ENCODE measurements around the gene NAA35.
"Not testable (repeated sequence)": the region's sequence is repeated elsewhere in the genome, so short reads cannot be mapped to it uniquely, and the experiment has no call there.

Gene NAA35

DNA sequence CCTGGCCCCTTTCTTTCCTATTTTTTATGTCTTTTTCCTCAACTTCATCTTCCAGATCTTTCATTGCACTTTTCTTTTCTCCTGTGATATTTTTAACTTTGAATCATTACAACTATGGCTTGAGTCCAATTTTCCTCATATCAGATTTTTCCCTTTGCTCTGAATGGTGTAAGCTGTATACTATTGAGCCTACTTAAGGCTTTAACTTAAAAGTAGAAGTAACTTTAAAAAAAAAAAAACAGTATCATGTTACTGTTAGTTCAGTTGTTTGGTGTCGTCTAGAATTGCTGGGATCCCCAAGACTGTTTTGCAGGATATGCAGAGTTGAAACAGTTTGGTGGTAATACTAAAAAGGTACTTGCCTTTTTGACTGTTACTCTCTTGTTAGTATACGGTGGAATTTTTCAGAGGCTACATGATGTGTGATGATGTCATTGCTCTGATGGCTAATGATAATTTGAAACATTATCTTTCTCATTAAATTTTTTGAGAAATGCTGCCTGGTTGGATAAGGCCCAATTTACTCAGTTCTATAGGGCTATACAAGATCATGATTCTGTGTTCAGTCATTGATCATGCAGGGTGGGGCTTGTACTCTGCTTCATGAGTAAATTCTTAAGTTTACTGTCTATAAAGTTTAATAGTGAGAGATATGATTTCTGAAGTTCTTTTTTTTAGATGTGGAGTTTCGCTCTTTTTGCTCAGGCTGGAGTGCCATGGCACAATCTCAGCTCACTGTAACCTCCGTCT, 8.8 kb downstream of the NAA35 start:
- DNase-seq: no peak

DNA sequence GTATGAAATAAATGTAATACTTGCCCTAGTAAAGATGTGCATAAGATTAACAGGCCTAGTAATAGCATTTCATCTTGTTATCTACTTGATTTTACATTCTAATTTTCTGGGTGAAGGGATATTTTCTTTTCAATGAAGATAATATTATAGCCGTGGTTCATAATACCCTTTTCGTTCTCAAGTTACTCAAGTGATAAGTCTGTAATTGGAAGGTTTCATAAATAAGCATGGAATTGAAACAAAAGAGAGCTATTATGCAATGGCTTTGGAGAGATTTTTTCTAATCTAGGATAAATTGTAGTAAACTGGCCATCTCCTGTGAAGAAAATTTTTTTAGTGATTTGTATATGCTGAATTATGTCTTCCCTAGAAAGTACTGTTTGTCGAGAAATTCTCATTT, 19.0 kb downstream of the NAA35 start:
- no peak for DNase-seq

DNA sequence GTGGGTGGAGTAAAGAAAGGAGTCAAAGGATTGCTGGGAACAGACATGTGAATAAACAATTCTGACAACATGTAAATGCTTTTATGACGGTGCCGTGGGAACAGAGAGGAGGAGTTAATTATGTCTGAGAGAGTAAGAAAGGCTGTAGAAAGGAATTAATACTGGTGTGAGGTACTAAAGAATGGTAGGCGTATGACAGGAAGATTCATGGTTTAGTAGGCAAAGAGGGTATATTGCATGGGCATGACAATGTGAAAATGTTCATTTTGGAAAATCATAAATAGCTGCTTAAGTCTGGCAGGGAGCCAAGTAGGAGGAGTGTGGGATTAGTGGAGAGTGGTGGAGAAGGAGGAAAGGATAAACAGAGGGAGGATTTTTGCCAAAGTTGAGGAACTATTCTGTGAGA, 19.7 kb downstream of the NAA35 start:
- DNase-seq: no peak

DNA sequence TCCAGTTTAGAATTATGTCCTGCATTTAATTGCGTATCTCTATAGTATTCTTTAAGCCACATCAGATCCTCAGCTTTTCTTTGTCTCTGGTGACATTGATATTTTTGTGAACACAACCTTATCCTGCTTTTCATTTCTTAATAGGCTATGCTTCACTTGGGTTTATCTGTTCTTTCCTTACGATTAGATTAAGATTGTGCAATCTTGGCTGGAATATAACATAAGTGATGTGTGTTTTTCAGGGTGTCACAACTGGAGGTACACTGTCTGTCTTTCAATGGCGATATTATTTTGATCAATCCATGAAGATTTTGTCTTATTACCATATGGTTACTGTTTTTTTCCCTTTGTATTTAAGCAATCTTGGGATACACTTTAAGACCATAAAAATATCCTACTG, 23.6 kb downstream of the NAA35 start:
- DNase-seq: no peak

DNA sequence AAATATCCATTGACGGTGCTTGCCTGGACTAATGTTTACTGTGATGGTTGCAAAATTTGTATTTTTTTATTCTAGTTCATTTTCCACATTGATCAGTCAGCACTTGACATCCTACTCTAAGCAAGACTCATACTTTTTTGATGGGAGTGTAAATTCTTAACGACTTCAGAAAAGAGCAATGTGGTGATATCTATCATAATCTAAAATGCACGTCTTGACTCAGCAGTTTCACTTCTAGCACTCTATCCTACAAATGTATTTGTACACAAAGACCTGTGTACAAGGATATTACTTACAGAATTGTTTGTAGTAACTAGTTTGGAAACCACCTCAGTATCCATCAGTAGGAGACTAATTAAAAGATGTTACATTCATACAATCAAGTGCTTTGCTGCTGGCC, 24.0 kb downstream of the NAA35 start:
- DNase-seq: no peak

DNA sequence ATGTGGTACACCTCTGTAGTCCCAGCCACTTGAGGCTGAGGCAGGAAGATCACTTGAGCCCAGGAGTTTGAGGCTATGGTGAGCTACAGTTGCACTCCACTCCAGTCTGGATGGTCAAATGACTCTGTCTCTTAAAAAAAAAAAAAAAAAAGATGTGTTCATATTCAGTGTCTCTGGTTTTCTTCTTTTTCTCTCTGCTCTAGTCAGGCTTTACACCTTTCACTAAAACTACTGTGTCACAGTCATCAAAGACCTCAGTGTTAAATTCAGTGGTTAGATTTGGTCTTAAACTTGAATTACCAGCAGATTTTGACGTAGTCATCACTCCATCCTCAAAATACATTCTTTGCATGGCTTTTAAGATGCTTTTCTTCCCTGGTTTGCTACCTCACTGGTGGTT, 28.8 kb downstream of the NAA35 start:
- no peak for DNase-seq

DNA sequence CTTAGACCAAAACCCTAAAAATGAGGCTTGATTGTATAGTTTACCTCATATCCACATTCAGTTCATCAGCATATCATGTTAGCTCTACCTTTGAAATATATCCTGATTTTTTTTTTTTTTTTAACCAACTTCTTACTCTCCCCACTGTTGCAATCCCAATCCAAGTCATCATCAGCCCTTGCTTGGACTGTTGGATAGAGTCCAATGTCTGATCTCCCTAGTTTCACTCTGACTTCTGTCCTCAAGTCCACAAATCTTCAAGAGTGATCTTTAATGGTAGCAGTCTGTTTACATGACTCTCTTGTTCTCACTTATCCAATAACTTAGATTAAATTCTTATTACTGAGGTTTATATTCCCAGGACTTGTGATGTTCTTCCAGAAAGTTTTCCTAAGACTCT, 30.8 kb downstream of the NAA35 start:
- DNase-seq: no peak

DNA sequence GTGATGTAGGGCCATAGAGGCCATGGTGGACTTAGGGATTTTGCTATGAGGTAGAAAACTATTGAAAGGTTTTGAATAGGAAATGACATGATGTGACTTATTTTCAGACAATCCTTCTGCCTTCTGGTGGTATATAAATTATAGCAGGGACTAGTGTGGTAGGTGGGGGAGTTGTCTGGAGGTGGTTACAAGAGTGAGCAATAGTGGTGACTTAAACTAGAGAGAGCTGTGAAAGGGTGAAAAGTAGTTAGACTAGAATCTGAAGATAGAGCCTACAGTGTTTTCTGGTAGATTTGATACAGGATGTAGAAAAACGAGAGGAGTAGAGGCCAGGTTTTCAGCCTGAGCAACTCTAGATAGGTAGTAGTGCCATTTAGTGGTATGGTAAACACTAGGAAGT, 32.3 kb downstream of the NAA35 start:
- DNase-seq: no peak

DNA sequence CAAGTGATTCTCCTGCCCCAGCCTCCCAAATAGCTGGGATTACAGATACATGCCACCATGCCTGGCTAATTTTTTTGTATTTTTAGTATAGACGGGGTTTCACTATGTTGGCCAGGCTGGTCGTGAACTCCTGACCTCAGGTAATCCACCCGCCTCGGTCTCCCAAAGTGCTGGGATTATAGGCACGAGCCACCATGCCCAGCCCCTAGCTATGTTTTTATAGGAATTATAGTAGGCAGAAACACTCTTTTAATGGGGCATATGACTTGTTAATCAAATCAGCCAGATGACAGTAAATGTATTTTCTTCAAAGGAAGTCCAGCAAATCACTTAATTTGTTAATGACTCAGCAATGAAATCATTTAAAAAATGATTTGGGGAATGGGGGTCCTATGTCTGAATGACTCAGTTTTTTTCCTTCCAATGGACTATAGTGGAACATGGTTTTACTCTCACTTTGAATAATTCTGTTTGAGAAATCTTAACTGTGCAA, 33.2 kb downstream of the NAA35 start:
- not testable (repeated sequence) for DNase-seq

DNA sequence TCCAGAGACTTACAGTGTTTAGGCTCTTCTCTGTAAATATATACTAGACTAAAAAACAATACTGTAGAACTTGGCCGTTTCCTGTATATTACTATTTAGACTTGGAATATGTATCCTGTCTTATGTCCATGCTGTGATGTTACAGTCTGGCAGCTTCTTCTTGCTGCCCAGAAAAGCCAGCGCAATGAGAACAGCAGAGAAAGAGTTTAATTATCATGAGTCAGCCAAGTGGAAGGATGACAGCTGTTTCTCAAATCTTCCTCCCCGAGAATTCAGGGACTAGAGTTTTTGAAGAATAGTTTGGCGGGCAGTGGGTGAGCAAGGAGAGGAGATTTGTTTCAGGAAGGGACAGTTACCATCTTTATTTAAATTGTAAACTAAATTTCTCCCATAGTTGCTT, 37.5 kb downstream of the NAA35 start:
- DNase-seq: peak; percentile 1

DNA sequence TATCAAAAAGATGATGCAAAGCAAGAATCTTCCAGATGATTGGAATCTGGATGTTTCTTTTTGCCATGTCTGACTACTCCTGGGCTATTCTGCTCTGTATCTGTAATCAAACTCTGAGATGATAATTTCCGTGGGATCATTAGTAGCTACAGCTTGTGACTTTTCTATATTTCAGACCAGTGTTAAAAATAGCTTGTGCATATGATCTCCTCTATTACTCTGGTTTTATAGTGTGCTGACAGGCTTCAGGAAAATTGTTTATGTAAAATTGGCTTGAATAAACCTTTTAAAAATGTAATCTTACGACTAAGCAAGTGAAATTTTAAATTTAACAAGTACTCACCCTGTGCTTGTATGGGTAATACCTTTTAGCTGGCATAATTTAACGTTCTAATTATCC, 40.4 kb downstream of the NAA35 start:
- no peak for DNase-seq

DNA sequence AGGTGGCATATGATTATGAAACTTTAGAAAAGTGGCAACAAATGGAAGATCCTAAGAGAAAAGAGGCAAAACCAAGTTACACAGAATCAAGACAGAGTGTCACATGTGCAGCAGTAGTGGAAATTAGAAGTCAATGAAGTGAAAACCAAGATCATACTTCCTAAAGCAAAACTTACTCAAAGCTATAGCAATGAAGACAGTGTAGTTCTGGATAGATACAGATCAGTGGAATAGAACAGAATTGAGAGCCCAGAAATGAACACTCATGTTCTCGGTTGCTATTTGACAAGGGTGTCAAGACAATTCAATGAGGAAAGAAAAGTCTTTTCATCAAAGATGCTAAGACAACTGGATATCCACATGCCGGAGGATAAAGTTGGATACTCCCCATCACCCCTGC, 43.5 kb downstream of the NAA35 start:
- no peak for DNase-seq

DNA sequence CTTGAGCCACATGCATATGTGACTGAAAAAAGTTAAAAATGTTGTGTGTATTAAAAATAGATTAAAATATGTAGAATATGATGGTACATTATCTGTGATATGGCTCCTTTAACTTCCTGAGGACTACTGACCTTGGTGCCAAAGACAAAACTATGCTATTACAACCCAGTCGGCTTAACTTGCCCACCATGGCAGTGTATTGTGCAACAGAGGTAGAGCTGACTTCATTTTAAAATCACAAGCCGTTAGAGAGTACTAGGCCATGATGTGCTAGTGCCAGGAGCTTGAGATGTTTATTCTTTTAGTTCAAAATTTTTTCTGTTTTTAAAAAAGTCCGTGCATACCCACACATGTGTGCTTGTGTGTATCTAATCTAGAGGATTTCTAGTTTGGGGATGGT, 46.3 kb downstream of the NAA35 start:
- no peak for DNase-seq

DNA sequence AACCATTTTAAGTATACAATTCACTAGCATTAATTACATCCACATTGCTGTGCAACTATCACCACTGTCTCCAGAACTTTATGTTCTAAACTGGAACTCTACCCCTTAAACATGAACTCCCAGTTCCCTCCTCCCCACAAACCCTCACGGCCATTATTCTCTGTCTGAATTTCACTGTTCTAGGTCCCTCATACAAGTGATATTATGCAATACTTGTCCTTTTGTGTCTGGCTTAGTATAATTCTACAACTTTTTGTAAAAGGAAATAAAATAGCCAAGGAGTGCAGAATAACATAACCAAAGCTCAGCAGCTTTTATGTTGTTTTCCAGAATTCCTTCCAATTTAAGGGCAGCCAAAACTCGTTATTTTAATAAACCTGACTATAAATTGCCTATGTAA, 53.2 kb downstream of the NAA35 start:
- no peak for DNase-seq

DNA sequence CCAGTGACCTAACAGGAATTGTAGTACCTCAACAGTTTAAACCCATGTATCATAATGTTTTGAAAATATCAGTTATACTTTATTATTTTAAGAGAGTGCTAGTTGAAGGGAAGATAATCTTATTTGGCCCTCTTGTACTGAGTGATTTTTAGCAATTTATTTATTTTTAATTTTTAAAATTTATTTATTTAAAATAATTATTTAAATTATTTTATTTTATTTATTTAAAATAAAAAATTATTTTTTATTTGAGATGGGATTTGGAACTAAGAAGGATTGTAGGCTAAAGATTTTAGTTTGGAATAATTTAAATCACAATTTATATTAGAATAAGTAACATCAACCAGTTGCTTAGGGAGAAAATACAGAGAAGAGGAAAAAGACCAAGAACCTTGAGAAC, 54.2 kb downstream of the NAA35 start:
- DNase-seq: no peak

DNA sequence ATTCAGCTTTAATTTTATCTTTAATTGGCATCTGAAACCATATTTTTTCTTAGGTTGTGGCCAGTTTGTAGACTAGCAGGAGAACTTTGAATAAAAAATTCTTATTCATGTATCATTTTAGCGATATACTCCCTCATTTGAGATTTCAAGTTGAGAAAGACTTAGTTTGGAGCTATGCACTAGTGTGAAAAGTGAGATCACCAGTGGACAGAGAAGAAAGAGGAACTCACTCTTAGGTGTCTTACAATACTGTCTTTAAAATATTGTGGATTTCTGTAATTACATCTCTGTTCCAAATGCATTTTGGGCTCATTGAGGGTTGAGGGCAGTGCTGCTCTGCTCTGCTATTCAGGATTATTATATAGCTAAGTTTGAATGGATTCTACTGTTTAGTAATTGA, 54.7 kb downstream of the NAA35 start:
- no peak for DNase-seq

DNA sequence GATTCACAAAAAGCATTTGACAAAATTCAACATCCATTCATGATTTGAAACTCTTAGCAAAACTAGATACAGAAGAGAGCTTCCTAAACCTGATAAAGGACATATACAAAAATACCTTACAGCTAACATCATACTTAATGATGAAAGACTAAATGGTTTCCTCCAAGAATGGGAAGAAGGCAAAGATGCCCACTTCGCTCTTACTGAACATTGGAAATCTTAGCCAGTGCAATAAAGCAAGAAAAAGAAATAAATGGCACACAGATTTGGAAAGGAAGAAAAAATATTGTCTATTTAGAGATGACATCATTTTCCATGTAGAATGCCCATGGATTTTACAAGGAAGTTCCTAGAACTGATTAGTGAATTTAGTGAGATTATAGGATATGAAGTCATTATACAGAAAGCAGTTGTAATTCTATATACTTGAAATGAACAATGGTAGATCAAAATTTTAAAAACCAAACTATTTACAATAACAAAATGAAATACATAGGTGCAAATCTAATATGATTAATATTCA, 64.4 kb downstream of the NAA35 start:
- no peak for DNase-seq

DNA sequence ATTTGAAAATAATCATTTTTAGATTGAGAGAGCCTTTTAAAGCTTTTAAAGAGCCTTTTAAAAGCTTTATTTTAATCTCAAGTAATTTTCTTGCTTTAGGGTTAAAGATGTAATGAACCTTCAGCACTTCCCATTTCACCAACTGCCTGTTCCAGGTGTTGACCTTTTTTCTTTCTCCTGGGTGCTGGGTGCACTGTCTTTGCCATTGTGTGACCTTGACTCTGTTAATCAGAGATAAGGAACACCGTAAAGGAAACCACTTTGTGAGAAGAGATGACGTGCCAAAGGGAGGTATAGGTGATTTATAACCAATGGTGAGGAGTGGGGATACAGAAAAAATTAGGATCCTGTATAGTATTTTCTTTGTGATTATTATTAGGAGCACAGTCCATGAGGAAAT, 68.2 kb downstream of the NAA35 start:
- no peak for DNase-seq

DNA sequence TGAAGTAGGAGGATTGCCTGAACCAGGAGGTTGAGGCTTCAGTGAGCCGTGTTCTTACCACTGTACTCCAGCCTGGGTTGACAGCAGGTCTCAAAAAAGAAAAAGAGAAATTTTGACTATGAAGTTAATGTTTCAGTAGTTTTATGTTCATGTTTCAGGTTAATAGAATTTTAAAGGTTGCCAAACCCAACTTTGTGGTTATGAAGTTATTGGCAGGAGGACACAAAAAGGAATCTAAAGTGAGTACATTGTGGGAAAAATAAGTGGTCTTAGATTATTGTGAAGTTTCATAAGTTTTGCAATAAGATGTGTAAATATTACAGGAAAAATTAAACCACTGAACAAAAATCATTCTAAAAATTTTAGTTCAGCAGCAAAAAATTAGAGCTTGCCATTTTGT, 79.8 kb downstream of the NAA35 start:
- peak; percentile 18 for DNase-seq

DNA sequence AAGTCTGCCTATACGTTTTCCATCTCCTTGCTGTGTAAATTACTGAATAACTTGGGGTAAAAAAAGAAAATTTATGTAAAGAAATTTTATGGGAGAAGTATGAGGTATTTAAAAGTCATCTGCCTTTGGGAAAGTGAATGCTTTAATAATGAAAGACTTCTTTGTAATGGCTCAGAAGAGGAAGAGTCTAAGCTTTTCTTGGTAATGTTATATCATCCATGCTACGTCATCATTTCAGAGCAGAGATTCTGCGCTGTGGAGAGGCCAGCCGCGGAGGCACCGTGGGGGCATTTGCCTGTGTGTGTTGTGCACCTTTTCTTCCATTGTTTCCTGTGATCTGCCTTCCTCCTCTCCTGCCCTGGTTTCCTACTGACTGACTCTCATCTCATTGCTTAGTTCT, 80.2 kb downstream of the NAA35 start:
- DNase-seq: no peak

DNA sequence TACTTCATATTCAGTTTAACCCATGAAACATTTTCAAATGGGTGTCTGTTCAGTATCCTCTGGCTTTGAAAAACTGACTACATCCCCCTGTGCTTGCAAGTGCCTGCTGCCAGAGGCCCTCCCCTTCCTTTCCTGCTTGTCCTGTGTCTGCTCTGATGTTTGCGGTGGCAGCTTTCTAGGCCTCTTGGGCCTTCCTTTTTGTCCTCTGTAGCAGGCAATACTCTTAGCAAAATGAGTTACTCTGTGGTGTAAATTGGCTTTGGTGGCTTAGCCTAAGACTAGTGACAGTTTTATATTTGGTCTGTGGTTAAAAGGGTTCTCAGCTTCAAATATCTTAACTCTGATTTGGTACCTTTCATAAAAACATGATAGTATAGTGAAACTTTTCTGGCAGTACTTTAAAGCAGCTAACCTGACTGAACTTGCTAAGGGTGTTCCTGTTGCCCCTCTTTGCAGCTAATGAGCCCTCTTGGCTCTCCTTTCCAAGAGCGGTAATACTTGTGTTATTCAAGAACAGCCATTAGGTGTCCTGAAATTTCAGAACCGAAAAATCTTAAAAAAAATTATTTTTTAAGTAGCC, 81.8 kb downstream of the NAA35 start:
- no peak for DNase-seq

DNA sequence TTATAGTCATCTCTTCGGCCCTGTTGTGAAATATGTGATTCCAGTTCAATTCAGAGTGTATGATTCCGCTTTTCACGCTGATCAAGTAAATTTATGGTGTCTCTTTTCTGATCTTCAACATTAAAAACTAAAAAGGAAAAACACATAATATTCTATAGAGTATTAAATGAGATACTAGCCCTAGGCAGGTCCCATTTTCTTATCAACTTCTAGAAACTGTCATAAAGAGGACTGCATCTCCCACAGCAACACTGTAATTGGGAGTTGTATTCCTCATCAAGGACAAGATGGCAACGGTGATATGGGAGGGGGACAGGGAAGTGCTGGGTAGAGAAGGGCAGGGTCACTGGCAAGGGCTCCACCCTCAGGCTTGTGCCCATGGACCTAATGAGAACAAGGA, 86.8 kb downstream of the NAA35 start:
- DNase-seq: no peak

DNA sequence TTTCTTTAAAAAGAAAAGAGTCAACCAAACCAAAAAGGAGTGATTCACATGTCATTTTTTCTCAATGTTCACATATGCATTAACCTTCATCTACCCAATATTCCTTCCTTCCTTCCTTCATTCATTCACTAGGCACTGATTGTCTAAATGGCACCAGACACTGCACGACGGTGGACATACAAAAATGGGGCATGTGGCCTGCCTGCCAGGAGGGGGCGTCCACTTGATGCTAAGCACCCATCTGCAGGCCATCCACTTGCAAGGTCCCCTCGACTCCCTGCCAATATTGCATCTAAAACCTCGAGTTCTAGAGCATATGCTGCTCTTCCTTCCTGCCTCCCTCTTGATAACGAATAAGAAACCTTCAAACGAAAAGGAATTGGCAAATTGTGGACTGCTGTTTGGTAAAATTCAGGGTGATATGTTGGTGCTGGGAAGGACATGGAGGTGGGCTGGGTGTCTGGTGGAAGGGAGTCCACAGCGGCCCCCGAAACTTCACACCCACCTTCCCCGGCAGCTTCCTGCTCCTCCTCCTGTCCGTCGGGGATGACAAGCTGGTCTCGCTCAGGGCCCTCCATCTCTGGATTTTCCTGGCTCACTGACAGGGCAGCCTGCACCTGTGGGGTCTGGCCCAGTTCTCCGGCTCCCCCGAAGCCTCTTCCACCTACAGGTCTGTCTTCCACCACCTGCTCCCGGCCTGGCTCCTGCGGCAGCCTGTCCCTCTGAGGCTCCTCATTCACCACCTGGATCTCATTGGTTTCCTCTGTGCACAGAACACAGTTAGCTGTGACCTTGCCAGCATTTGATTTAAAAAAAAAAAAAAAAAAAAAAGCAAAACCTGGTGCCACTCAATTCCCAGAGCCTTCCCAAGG, 94.2 kb downstream of the NAA35 start:
- peak; percentile 39 for DNase-seq
